OCI-LY7 (cell line): Measurements from ENCODE around the gene STEAP3. TPM values are rescaled to one million over a fixed set of nuclear protein-coding genes. Genes with fewer than 3 reads are reported as not detected.

Experiments
- BruUV-seq: library from RNA; stranded (reverse); fragments of 400-500 nt; replicated peaks from 2 replicates; lab custom pipeline; 2021; lab: Mats Ljungman, UMichigan
- CTCF ChIA-PET: fragments of 300-600 bp; sonication (Branson Sonifier 250); formaldehyde crosslinking; loops from one replicate; lab custom pipeline; 2022; ENCODE audit warnings: antibody characterized with exemption; ENCODE audit not compliant: unreplicated experiment; lab: Charles Lee
- POLR2A ChIA-PET: fragments of 300-600 bp; sonication (Branson Sonifier 250); formaldehyde crosslinking; loops from one replicate; lab custom pipeline; 2022; ENCODE audit warnings: antibody characterized with exemption; lab: Charles Lee
- DNase-seq: peaks from one replicate; pipeline ENCODE4 v3.0.0-alpha.2; 2015; ENCODE audit warnings: low spot score
- H2AFZ ChIP-seq: fragments of 200-600 bp; sonication (generic), shearing (Covaris generic); 2 replicates; pipeline ENCODE4 v1.6.1; 2014; ENCODE audit warnings: mild to moderate bottlenecking, antibody characterized with exemption, low read length, moderate library complexity
- H3K27ac ChIP-seq: fragments of 200-600 bp; sonication (generic); 2 replicates; pipeline ENCODE4 v1.5.1; 2014; ENCODE audit warnings: mixed run types, low read depth, mild to moderate bottlenecking, moderate library complexity, low read length, inconsistent platforms; ENCODE audit not compliant: poor library complexity, severe bottlenecking
- H3K36me3 ChIP-seq: fragments of 200-600 bp; sonication (generic); 2 replicates; pipeline ENCODE4 v1.6.1; 2014; ENCODE audit warnings: mild to moderate bottlenecking, antibody characterized with exemption, low read length, moderate library complexity, mixed read lengths; ENCODE audit not compliant: insufficient read depth
- H3K4me1 ChIP-seq: fragments of 200-600 bp; sonication (generic); 2 replicates; pipeline ENCODE4 v1.5.1; 2014; ENCODE audit warnings: mild to moderate bottlenecking, low read length; ENCODE audit not compliant: insufficient read depth, poor library complexity, severe bottlenecking
- H3K4me2 ChIP-seq: fragments of 200-600 bp; sonication (generic); 2 replicates; pipeline ENCODE4 v1.6.1; 2014; ENCODE audit warnings: mild to moderate bottlenecking, low read length
- H3K4me3 ChIP-seq: fragments of 200-600 bp; sonication (generic); 2 replicates; pipeline ENCODE4 v1.5.1; 2014; ENCODE audit warnings: mild to moderate bottlenecking, low read depth, low read length; ENCODE audit not compliant: poor library complexity, severe bottlenecking
- H3K79me2 ChIP-seq: fragments of 200-600 bp; sonication (generic); 2 replicates; pipeline ENCODE4 v1.6.1; 2016; ENCODE audit warnings: low read depth, mild to moderate bottlenecking, low read length, moderate library complexity, mixed read lengths; ENCODE audit not compliant: insufficient read depth
- H3K9me2 ChIP-seq: fragments of 200-600 bp; sonication (generic); 2 replicates; pipeline ENCODE4 v1.6.1; 2016; ENCODE audit warnings: mild to moderate bottlenecking, low read length, mixed read lengths; ENCODE audit not compliant: insufficient read depth
- H3K9me3 ChIP-seq: fragments of 200-600 bp; sonication (generic); 2 replicates; pipeline ENCODE4 v1.6.1; 2014; ENCODE audit warnings: mild to moderate bottlenecking, mixed run types, low read length, mixed read lengths
- H4K20me1 ChIP-seq: fragments of 200-600 bp; sonication (generic); 2 replicates; pipeline ENCODE4 v1.6.1; 2014; ENCODE audit warnings: mild to moderate bottlenecking, antibody characterized with exemption, low read length, moderate library complexity, mixed read lengths; ENCODE audit not compliant: insufficient read depth
- CTCF ChIP-seq: fragments of 200-600 bp; sonication (generic); conservative IDR thresholded peaks from 2 replicates; pipeline ENCODE4 v1.5.1; 2014; ENCODE audit warnings: mild to moderate bottlenecking, antibody characterized with exemption, low read length, moderate library complexity, mixed read lengths
- EZH2phosphoT487 ChIP-seq: fragments of 200-600 bp; sonication (generic); IDR thresholded peaks from 2 replicates; pipeline ENCODE4 v1.6.1; 2018; ENCODE audit warnings: low read depth, borderline replicate concordance, mild to moderate bottlenecking, mixed run types, antibody characterized with exemption, low read length, moderate library complexity, mixed read lengths
- intact Hi-C: fragments of 100-400 bp; cut with micrococcal nuclease; formaldehyde crosslinking; loops from one replicate; pipeline ENCODE4 v1.10.0; 2022; ENCODE audit not compliant: unreplicated experiment
- total RNA-seq, 2 experiments: library from RNA; depleted of rRNA in 1 of 2; stranded (reverse); fragments of >200 nt in 1 of 2; shearing (Covaris generic) in 1 of 2; gene quantifications; 2 replicates each; pipeline ENCODE4 v1.2.3, GENCODE V29; 2014 to 2022

Gene STEAP3
- total RNA-seq, 2 experiments from 2014 or later: not detected

GRCh38 chr2:119234021-119235019, 10.7 kb downstream of the STEAP3 start:
- no peaks in the 10 kb centered on the region for H4K20me1 ChIP-seq
- ChIA-PET CTCF (interaction anchor here (0.5 kb wide), 1 partner anchor 174 kb away, joined by 5 read pairs; no protein-coding TSS in a partner anchor), POLR2A (no interaction called here)
- H3K4me2 ChIP-seq: no peak overlapping the region
- DNase-seq: peak; percentile 43
- H3K27ac ChIP-seq: no peak overlapping the region
- no peaks in the 10 kb centered on the region for H3K4me1 ChIP-seq
- no peak overlapping the region for H3K4me3 ChIP-seq
- no peak overlapping the region for H2AFZ ChIP-seq
- BruUV-seq: no TSS peak
- H3K9me3 ChIP-seq: no peaks in the 10 kb centered on the region
- H3K79me2 ChIP-seq: no peaks in the 10 kb centered on the region
- TF ChIP-seq EZH2phosphoT487 (no peak), CTCF (peak; percentile 74)
- no peaks in the 10 kb centered on the region for H3K9me2 ChIP-seq
- intact Hi-C loops: loop anchor here (2.0 to 5.0 kb wide), 2 partner anchors 33 to 76 kb away; no protein-coding TSS in a partner anchor
- no peaks in the 10 kb centered on the region for H3K36me3 ChIP-seq

GRCh38 chr2:119236796-119237195, 13.2 kb downstream of the STEAP3 start:
- ChIA-PET CTCF (no interaction called here), POLR2A (no interaction called here)
- Histone ChIP-seq H3K9me3 (no peaks in the 10 kb centered on the region), H3K9me2 (no peaks in the 10 kb centered on the region), H3K27ac (no peak overlapping the region), H2AFZ (no peak overlapping the region), H4K20me1 (no peaks in the 10 kb centered on the region), H3K36me3 (no peaks in the 10 kb centered on the region), H3K4me1 (no peaks in the 10 kb centered on the region), H3K4me3 (no peak overlapping the region), H3K4me2 (no peak overlapping the region), H3K79me2 (no peaks in the 10 kb centered on the region)
- no peak for DNase-seq
- no TSS peak for BruUV-seq
- intact Hi-C loops: no loop called here
- TF ChIP-seq EZH2phosphoT487: no peak
- no peak for TF ChIP-seq CTCF
